ENCODE measurements around the gene DPP7. TPM values are rescaled to one million over a fixed set of nuclear protein-coding genes. Genes with fewer than 3 reads are reported as not detected.

Gene DPP7
- total and polyA plus RNA-seq, 2 donors from 2014 or later, result 164 to 205 TPM

GRCh38 chr9:137157618-137158415 is 43.3 kb upstream of the DPP7 start:
- peaks cover 25% of the 10 kb centered on the region for H3K27me3 ChIP-seq (ENCODE audit: control insufficient read depth, insufficient read depth, low read length)
- no peak overlapping the region for H3K27ac ChIP-seq (ENCODE audit: low read depth in 2 of 2, low read length in 2 of 2)
- intact Hi-C loops (cut with DNase I), result no loop called here
- peaks cover 0 to 6% (median 0%) of the 10 kb centered on the region in 3 donors for H3K9me3 ChIP-seq (ENCODE audit: control insufficient read depth in 2 of 3, insufficient read depth in 1 of 3, low read length in 3 of 3)
- no peak for FAIRE-seq
- no peak overlapping the region for H3K4me3 ChIP-seq (ENCODE audit: low read length in 3 of 3)
- DNase-seq, result no peak
- no peak overlapping the region for H3K9ac ChIP-seq (ENCODE audit: low read length in 3 of 3)
- peaks cover 0 to 4% (median 0%) of the 10 kb centered on the region in 3 donors for H3K4me1 ChIP-seq (ENCODE audit: control insufficient read depth in 2 of 3, insufficient read depth in 2 of 3, low read depth in 1 of 3, low read length in 3 of 3)
- H3K36me3 ChIP-seq (ENCODE audit: control insufficient read depth in 2 of 3, insufficient read depth in 3 of 3, low read length in 3 of 3), result no peaks in the 10 kb centered on the region
- no peak for TF ChIP-seq CTCF (IDR thresholded peaks at IDR 0.05; ENCODE audit: borderline replicate concordance, extremely low read depth, insufficient read depth)

- Histone ChIP-seq H3K27me3 (ENCODE audit: control insufficient read depth, insufficient read depth, low read length) (peaks cover 24% of the 10 kb centered on the region), H3K9me3 (ENCODE audit: control insufficient read depth in 2 of 3, insufficient read depth in 1 of 3, low read length in 3 of 3) (peaks cover 0 to 6% (median 0%) of the 10 kb centered on the region in 3 donors), H3K4me1 (ENCODE audit: control insufficient read depth in 2 of 3, insufficient read depth in 2 of 3, low read depth in 1 of 3, low read length in 3 of 3) (peaks cover 0 to 2% (median 0%) of the 10 kb centered on the region in 3 donors), H3K9ac (ENCODE audit: low read length in 3 of 3) (no peak overlapping the region), H3K27ac (ENCODE audit: low read depth in 2 of 2, low read length in 2 of 2) (no peak overlapping the region), H3K36me3 (ENCODE audit: control insufficient read depth in 2 of 3, insufficient read depth in 3 of 3, low read length in 3 of 3) (no peaks in the 10 kb centered on the region), H3K4me3 (ENCODE audit: low read length in 3 of 3) (no peak overlapping the region)
- intact Hi-C loops (cut with DNase I), result no loop called here
- TF ChIP-seq CTCF (IDR thresholded peaks at IDR 0.05; ENCODE audit: borderline replicate concordance, extremely low read depth, insufficient read depth), result no peak
- FAIRE-seq, result no peak
- no peak for DNase-seq
Measured at GRCh38 chr9:137156567-137157375, 42.2 kb upstream of the DPP7 start.

- no peak for TF ChIP-seq CTCF (IDR thresholded peaks at IDR 0.05; ENCODE audit: borderline replicate concordance, extremely low read depth, insufficient read depth)
- Histone ChIP-seq H3K4me1 (ENCODE audit: control insufficient read depth in 2 of 3, insufficient read depth in 2 of 3, low read depth in 1 of 3, low read length in 3 of 3) (peaks cover 0 to 2% (median 0%) of the 10 kb centered on the region in 3 donors), H3K9ac (ENCODE audit: low read length in 3 of 3) (no peak overlapping the region), H3K9me3 (ENCODE audit: control insufficient read depth in 2 of 3, insufficient read depth in 1 of 3, low read length in 3 of 3) (peaks cover 0 to 6% (median 0%) of the 10 kb centered on the region in 3 donors), H3K27me3 (ENCODE audit: control insufficient read depth, insufficient read depth, low read length) (peaks cover 11% of the 10 kb centered on the region), H3K27ac (ENCODE audit: low read depth in 2 of 2, low read length in 2 of 2) (no peak overlapping the region), H3K36me3 (ENCODE audit: control insufficient read depth in 2 of 3, insufficient read depth in 3 of 3, low read length in 3 of 3) (no peaks in the 10 kb centered on the region), H3K4me3 (ENCODE audit: low read length in 3 of 3) (no peak overlapping the region)
- intact Hi-C loops (cut with DNase I), result no loop called here
- no peak for FAIRE-seq
- no peak for DNase-seq
Measured at GRCh38 chr9:137152844-137153405, 38.4 kb upstream of the DPP7 start.
